A673 (cell line): ENCODE measurements around the gene TTC28. TPM values are rescaled to one million over a fixed set of nuclear protein-coding genes. Genes with fewer than 3 reads are reported as not detected.

Experiments
- BruUV-seq: library from RNA; stranded (reverse); fragments of 400-500 nt; replicated peaks from 2 replicates; lab custom pipeline; 2021; lab: Mats Ljungman, UMichigan
- CTCF ChIA-PET: fragments of 300-600 bp; sonication (Branson Sonifier 250); formaldehyde crosslinking; loops from one replicate; lab custom pipeline; 2022; ENCODE audit warnings: antibody characterized with exemption; lab: Charles Lee
- POLR2A ChIA-PET: fragments of 300-600 bp; sonication (Branson Sonifier 250); formaldehyde crosslinking; loops from one replicate; lab custom pipeline; 2022; ENCODE audit warnings: antibody characterized with exemption; ENCODE audit not compliant: low non-redundant PET; lab: Charles Lee
- DNase-seq: peaks from one replicate; pipeline ENCODE4 v3.0.0-alpha.2; 2015; ENCODE audit warnings: low spot score
- H3K27ac ChIP-seq: fragments of 200-600 bp; sonication (generic); 2 replicates; pipeline ENCODE4 v1.5.1; 2016; ENCODE audit warnings: mixed run types, low read depth, mild to moderate bottlenecking, mixed read lengths, antibody characterized with exemption, low read length; ENCODE audit not compliant: poor library complexity, severe bottlenecking
- H3K27me3 ChIP-seq: fragments of 200-600 bp; sonication (generic); replicated peaks from 2 replicates; pipeline ENCODE4 v1.6.1; 2017; ENCODE audit warnings: mixed run types, low read depth, mild to moderate bottlenecking, mixed read lengths, antibody characterized with exemption, low read length; ENCODE audit not compliant: insufficient read depth, poor library complexity
- H3K36me3 ChIP-seq: fragments of 200-600 bp; sonication (generic); 2 replicates; pipeline ENCODE4 v1.6.1; 2016; ENCODE audit warnings: mixed run types, mild to moderate bottlenecking, mixed read lengths, antibody characterized with exemption, low read length; ENCODE audit not compliant: insufficient read depth, poor library complexity, severe bottlenecking
- H3K4me1 ChIP-seq: fragments of 200-600 bp; sonication (generic); 2 replicates; pipeline ENCODE4 v1.6.1; 2017; ENCODE audit warnings: mixed run types, mild to moderate bottlenecking, mixed read lengths, antibody characterized with exemption, low read length; ENCODE audit not compliant: insufficient read depth, poor library complexity, severe bottlenecking
- H3K4me3 ChIP-seq: fragments of 200-600 bp; sonication (generic); 2 replicates; pipeline ENCODE4 v1.5.1; 2016; ENCODE audit warnings: low read depth, mixed run types, mild to moderate bottlenecking, mixed read lengths, low read length; ENCODE audit not compliant: poor library complexity, severe bottlenecking
- H3K9me3 ChIP-seq: fragments of 200-600 bp; sonication (generic); 2 replicates; pipeline ENCODE4 v1.6.1; 2016; ENCODE audit warnings: mixed run types, low read depth, mild to moderate bottlenecking, mixed read lengths, antibody characterized with exemption, low read length; ENCODE audit not compliant: poor library complexity, severe bottlenecking
- CTCF ChIP-seq: fragments of 300-800, 200-600 bp; sonication (generic); conservative IDR thresholded peaks from 2 replicates; pipeline ENCODE4 v1.5.1; 2017; ENCODE audit warnings: low read depth, mild to moderate bottlenecking, antibody characterized with exemption, low read length, moderate library complexity, mixed read lengths
- EZH2 ChIP-seq: fragments of 200-600 bp; sonication (generic); IDR thresholded peaks from 2 replicates; pipeline ENCODE4 v1.6.1; 2017; ENCODE audit warnings: borderline replicate concordance, low read depth, mild to moderate bottlenecking, mixed read lengths, antibody characterized with exemption, low read length; ENCODE audit not compliant: poor library complexity, severe bottlenecking
- intact Hi-C: fragments of 100-400 bp; cut with micrococcal nuclease; formaldehyde crosslinking; loops from one replicate; pipeline ENCODE4 v1.10.0; 2022; ENCODE audit not compliant: unreplicated experiment
- total RNA-seq: library from RNA; stranded (reverse); gene quantifications from 2 replicates; pipeline ENCODE4 v1.2.3, GENCODE V29; 2021

TTC28 gene
- total RNA-seq, 1 experiment from 2014 or later, result 48.7 TPM

DNA sequence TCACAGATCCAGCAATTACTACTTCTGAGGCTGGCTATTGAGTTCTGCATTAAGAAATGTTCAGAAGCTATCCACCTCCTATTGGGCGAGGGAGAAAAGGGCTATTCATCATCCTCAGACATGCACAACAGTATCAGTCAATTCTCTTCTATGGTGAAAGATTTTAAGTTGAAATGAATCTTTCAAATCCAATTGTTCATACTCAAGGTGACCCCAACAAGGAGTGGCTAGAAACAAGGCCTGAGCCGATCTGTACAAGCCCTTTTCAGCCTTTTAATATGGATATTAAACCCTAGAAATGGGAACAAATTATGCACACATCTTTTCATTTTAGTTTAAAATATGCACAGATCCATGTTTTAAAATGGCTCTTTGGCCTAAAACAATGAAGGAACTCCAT is 457.1 kb downstream of the TTC28 start:
- no TSS peak for BruUV-seq
- H3K36me3 ChIP-seq, result no peaks in the 10 kb centered on the region
- H3K9me3 ChIP-seq, result no peaks in the 10 kb centered on the region
- ChIA-PET POLR2A (no interaction called here), CTCF (no interaction called here)
- DNase-seq, result no peak
- no peak overlapping the region for H3K27ac ChIP-seq
- no peaks in the 10 kb centered on the region for H3K4me1 ChIP-seq
- intact Hi-C loops, result no loop called here
- TF ChIP-seq CTCF (no peak), EZH2 (no peak)
- H3K27me3 ChIP-seq, result no peaks in the 10 kb centered on the region
- H3K4me3 ChIP-seq, result no peak overlapping the region

GRCh38 chr22:28222052-28222451 is 457.6 kb downstream of the TTC28 start:
- no TSS peak for BruUV-seq
- Histone ChIP-seq H3K9me3 (no peaks in the 10 kb centered on the region), H3K27me3 (no peaks in the 10 kb centered on the region), H3K4me1 (no peaks in the 10 kb centered on the region), H3K36me3 (no peaks in the 10 kb centered on the region), H3K27ac (no peak overlapping the region), H3K4me3 (no peak overlapping the region)
- intact Hi-C loops, result no loop called here
- no peak for TF ChIP-seq CTCF
- no peak for TF ChIP-seq EZH2
- no peak for DNase-seq
- CTCF ChIA-PET, result no interaction called here
- POLR2A ChIA-PET, result no interaction called here

GRCh38 chr22:28220626-28221363 is 458.8 kb downstream of the TTC28 start:
- Histone ChIP-seq H3K36me3 (no peaks in the 10 kb centered on the region), H3K9me3 (no peaks in the 10 kb centered on the region), H3K27me3 (no peaks in the 10 kb centered on the region), H3K27ac (no peak overlapping the region), H3K4me3 (no peak overlapping the region), H3K4me1 (no peaks in the 10 kb centered on the region)
- TF ChIP-seq EZH2 (no peak), CTCF (no peak)
- BruUV-seq, result no TSS peak
- CTCF ChIA-PET, result no interaction called here
- no peak for DNase-seq
- POLR2A ChIA-PET, result no interaction called here
- intact Hi-C loops, result no loop called here
